IPS-15b (cell line): ENCODE results near the gene SCYGR2.

Source experiments
- H3K27me3 ChIP-seq: one replicate; pipeline ENCODE4 v1.6.1; 2013; ENCODE audit warnings: low read length; ENCODE audit not compliant: control insufficient read depth, insufficient read depth
- H3K36me3 ChIP-seq: one replicate; pipeline ENCODE4 v1.6.1; 2013; ENCODE audit warnings: low read length; ENCODE audit not compliant: control insufficient read depth, insufficient read depth
- H3K4me1 ChIP-seq: one replicate; pipeline ENCODE4 v1.6.1; 2013; ENCODE audit warnings: mild to moderate bottlenecking, low read length; ENCODE audit not compliant: control insufficient read depth, insufficient read depth
- H3K4me3 ChIP-seq: one replicate; pipeline ENCODE4 v1.5.1; 2013; ENCODE audit warnings: low read depth, low read length
- H3K9ac ChIP-seq: one replicate; pipeline ENCODE4 v1.6.1; 2013; ENCODE audit warnings: low read depth, mild to moderate bottlenecking, low read length
- H3K9me3 ChIP-seq: one replicate; pipeline ENCODE4 v1.6.1; 2013; ENCODE audit warnings: mild to moderate bottlenecking, low read length; ENCODE audit not compliant: control insufficient read depth, insufficient read depth

SCYGR2 gene

DNA sequence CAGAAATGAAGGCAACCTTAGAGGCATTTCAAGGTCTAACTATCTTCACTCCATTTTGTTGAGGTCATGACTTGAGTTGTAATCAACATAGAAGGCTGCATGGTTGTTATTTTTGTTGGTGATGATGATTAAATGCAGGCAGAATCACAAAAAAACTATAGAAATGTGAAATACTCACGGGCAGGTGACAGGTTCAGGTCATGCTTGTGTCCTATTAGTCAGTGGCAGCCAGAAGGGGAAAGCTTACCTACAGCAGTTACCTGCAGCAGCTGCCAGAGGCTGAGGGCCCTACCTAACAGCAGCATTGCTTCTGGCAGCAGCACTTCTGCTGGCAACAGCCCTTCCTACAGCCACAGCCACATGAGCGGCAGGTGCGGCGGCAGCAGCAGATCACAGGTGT is 15.6 kb downstream of the SCYGR2 start:
- Histone ChIP-seq H3K27me3 (peaks cover 4% of the 10 kb centered on the region), H3K36me3 (no peaks in the 10 kb centered on the region), H3K4me1 (peaks cover 4% of the 10 kb centered on the region), H3K4me3 (no peak overlapping the region), H3K9me3 (no peaks in the 10 kb centered on the region), H3K9ac (no peak overlapping the region)

GRCh38 chr2:227614740-227615139 is 16.0 kb downstream of the SCYGR2 start, which contains the start of gene SCYGR3:
Gene SCYGR3, minus strand, starts transcription at chr2:227614840. Its CDS starts 0 bp downstream, at chr2:227614840.
- Histone ChIP-seq H3K4me3 (no peak within 1 kb of the TSS), H3K9ac (no peak within 1 kb of the TSS), H3K9me3 (no peaks in the 10 kb centered on the region), H3K27me3 (peaks cover 4% of the 10 kb centered on the region), H3K36me3 (no peaks in the 10 kb centered on the region), H3K4me1 (peaks cover 4% of the 10 kb centered on the region)

GRCh38 chr2:227615181-227615580 is 16.5 kb downstream of the SCYGR2 start:
- no peaks in the 10 kb centered on the region for H3K36me3 ChIP-seq
- no peak overlapping the region for H3K9ac ChIP-seq
- peaks cover 4% of the 10 kb centered on the region for H3K27me3 ChIP-seq
- H3K4me3 ChIP-seq: no peak overlapping the region
- H3K4me1 ChIP-seq: peaks cover 4% of the 10 kb centered on the region
- H3K9me3 ChIP-seq: no peaks in the 10 kb centered on the region

DNA sequence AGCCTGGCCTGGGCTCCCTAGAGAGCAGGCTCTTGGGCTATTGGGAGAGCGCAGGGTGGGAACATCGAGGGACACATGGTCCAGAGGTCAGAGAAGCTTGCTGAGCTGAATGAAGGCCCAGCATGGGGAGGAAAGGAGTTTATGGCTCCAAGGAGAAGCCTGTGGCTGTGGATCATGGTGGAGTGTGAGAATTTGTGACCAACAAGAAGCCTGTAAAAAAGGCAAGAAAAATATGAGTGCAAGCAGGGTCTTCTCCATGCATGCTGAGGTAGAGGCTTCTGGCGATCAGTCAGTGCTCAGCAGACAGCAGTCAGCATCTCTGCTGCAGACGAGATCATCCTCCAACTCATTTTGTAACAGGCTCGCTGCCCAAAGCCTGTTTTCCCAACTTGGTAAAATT is 17.2 kb downstream of the SCYGR2 start:
- H3K4me3 ChIP-seq: no peak overlapping the region
- peaks cover 4% of the 10 kb centered on the region for H3K27me3 ChIP-seq
- no peaks in the 10 kb centered on the region for H3K36me3 ChIP-seq
- no peaks in the 10 kb centered on the region for H3K9me3 ChIP-seq
- peaks cover 4% of the 10 kb centered on the region for H3K4me1 ChIP-seq
- no peak overlapping the region for H3K9ac ChIP-seq

GRCh38 chr2:227616631-227617030 is 17.9 kb downstream of the SCYGR2 start:
- H3K9me3 ChIP-seq: no peaks in the 10 kb centered on the region
- H3K9ac ChIP-seq: no peak overlapping the region
- no peak overlapping the region for H3K4me3 ChIP-seq
- H3K4me1 ChIP-seq: peaks cover 4% of the 10 kb centered on the region
- H3K36me3 ChIP-seq: no peaks in the 10 kb centered on the region
- H3K27me3 ChIP-seq: peaks cover 4% of the 10 kb centered on the region

DNA sequence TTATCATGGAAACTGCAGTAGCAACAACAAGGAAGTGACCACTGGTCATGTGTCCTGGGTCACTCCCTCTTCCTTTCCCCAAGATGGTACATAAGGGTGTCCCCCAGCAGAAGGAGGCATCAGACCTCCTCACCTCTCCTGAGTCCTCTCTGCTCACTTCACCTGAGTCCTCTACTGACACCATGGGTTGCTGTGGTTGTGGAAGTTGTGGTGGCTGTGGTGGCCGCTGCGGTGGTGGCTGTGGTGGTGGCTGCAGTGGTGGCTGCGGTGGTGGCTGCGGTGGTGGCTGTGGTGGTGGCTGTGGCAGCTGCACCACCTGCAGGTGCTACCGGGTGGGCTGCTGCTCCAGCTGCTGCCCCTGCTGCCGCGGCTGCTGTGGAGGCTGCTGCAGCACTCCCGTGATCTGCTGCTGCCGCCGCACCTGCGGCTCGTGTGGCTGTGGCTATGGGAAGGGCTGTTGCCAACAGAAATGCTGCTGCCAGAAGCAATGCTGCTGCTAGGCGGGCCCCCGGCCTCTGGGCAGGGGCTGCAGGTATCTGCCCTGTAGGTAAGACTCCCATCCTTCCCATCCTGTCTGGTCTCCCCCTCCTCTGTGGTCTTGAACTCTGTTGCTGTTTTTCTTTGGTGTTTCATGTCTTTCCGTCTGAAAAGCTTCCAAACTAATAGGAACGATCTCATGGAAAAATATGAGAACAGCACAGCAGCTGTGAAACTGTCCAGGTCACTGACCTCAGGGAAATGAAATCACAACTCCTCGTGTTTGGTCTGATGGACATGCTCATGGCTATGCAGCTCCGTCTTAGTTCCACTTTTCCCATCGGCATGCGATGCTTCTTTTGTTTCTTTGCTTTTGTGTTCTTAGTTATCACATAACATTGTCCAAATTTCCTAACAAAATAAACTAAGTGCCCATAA is 18.9 kb downstream of the SCYGR2 start, which contains the start of gene SCYGR4:
Gene SCYGR4, plus strand, starts transcription at position 183 of the 915 bp plus-strand sequence. Its CDS starts 0 bp downstream, at position 183.
- Histone ChIP-seq H3K36me3 (no peaks in the 10 kb centered on the region), H3K4me3 (no peak within 1 kb of the TSS), H3K9me3 (no peaks in the 10 kb centered on the region), H3K27me3 (peaks cover 4% of the 10 kb centered on the region), H3K9ac (no peak within 1 kb of the TSS), H3K4me1 (peaks cover 4% of the 10 kb centered on the region)

DNA sequence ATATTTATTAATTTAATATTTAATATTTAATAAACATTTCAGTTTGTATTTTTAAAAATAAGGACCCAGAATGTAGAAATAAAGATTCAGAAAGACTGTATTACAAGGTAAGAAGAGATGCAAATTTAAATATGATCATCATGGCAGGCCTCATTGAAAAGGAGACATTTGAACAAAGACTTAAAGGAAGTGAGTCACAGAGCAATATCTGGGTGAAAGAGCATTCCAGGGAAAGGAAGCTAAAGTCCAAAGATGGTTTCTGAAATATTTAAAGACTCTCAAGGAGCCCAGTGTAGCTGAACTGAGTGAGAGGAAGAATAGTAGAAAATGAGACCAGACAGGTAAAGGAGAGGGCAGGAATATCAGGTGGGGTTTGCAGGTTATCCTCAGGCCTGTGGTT is 24.5 kb downstream of the SCYGR2 start:
- H3K27me3 ChIP-seq: no peaks in the 10 kb centered on the region
- no peaks in the 10 kb centered on the region for H3K36me3 ChIP-seq
- no peaks in the 10 kb centered on the region for H3K9me3 ChIP-seq
- no peak overlapping the region for H3K4me3 ChIP-seq
- H3K9ac ChIP-seq: no peak overlapping the region
- H3K4me1 ChIP-seq: no peaks in the 10 kb centered on the region

DNA sequence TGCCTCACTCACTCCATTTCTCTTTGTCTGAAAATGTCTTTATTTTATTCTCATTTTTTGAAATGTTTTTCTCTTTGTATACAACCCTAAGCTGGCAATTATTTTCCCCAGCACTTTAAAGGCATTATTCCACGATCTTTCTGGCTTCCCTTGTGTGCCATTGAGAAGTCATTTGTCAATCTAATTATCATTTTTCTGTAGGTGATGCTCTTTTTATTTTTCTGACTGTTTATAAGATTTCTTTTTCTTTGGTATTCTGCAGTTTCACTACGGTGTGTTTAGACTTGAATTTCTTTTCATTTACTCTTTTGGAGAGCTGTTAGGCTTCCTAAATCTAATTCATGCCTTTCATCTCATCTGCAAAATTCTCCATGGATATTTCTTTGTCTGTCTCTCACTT is 26.7 kb downstream of the SCYGR2 start:
- Histone ChIP-seq H3K9ac (no peak overlapping the region), H3K27me3 (no peaks in the 10 kb centered on the region), H3K4me1 (no peaks in the 10 kb centered on the region), H3K36me3 (no peaks in the 10 kb centered on the region), H3K9me3 (no peaks in the 10 kb centered on the region), H3K4me3 (no peak overlapping the region)

DNA sequence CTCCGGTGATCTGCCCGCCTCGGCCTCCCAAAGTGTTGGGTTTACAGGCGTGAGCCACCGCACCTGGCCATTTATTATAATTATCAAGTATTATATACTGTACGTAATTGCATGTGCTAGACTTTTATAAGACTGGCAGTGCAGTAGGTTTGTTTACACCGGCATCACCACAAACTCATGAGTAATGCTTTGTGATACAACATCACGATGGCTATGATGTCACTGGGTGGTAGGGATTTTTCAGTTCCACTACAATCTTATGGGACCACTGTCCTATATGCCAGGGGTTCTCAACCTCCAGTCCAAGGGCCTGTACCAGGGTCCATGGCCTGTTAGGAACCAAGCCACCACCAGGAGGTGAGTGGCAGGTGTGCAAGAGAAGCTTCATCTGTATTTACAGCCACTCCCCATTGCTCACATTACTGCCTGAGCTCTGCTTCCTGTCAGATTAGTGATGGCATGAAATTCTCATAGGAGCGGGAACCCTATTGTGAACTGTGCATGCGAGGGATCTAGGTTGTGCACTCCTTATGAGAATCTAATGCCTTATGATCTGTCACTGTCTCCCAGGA is 28.0 kb downstream of the SCYGR2 start:
- no peak overlapping the region for H3K9ac ChIP-seq
- H3K4me1 ChIP-seq: no peaks in the 10 kb centered on the region
- no peaks in the 10 kb centered on the region for H3K36me3 ChIP-seq
- H3K9me3 ChIP-seq: no peaks in the 10 kb centered on the region
- no peaks in the 10 kb centered on the region for H3K27me3 ChIP-seq
- H3K4me3 ChIP-seq: no peak overlapping the region

DNA sequence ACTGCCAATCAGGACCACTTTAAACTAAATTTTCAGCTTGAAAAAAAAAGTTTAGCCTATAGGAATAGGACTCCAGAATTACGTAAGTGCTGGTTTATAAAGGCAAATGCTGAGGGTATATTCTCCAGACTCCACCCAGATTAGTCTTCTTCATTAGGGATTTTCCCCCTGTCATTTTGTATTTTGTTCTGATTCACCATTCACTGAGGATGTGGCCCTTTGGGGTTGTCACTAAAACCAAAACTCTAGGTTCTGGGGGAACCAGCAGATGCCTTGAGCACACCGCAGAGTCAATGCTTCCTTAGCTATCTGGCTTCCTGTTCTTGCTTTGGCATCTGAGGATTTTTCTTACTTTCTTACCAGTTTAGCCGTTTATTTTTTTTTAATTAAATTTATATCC is 29.1 kb downstream of the SCYGR2 start:
- Histone ChIP-seq H3K4me1 (no peaks in the 10 kb centered on the region), H3K9me3 (no peaks in the 10 kb centered on the region), H3K9ac (no peak overlapping the region), H3K27me3 (no peaks in the 10 kb centered on the region), H3K4me3 (no peak overlapping the region), H3K36me3 (no peaks in the 10 kb centered on the region)

DNA sequence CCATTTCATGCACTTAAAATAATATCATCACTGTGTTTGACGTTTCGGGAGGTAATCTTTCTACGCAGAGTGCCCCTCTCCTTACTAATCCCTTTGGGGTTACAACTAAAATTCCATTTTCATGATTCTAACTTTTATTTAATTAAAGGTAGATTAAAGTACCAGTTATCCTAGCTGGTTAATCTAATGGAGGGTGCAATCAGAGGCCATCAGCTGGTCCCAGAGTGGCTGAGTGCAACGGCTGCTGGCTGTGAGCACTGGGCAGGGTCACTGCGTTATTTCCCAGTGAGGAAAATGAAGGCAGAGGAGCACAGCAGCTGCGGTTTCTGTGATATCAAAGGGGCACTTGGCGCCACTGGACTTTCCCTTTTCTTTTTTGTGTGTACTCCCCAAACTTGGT is 30.7 kb downstream of the SCYGR2 start:
- H3K4me1 ChIP-seq: no peaks in the 10 kb centered on the region
- no peaks in the 10 kb centered on the region for H3K36me3 ChIP-seq
- H3K27me3 ChIP-seq: no peaks in the 10 kb centered on the region
- H3K9ac ChIP-seq: no peak overlapping the region
- no peaks in the 10 kb centered on the region for H3K9me3 ChIP-seq
- H3K4me3 ChIP-seq: no peak overlapping the region

DNA sequence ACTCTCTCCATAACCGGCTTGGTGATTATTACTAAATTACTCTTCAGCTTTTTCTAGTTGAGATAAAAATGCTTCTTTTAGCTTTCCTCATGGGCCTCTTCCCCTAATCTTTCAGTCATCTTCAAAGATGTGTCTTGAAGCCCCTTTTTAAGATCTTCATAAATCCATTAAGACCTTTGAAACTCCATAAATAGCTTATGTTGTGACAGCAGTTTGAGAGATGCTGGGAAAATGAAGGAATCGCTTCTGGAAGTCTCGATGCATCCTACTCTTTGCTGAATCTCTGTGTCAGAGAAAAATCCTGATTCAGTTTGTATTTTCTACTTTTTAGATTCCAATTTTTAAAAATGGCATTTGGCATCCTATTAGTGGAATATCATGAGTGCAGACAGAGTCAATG is 31.6 kb downstream of the SCYGR2 start:
- no peak overlapping the region for H3K4me3 ChIP-seq
- H3K36me3 ChIP-seq: no peaks in the 10 kb centered on the region
- no peaks in the 10 kb centered on the region for H3K4me1 ChIP-seq
- no peaks in the 10 kb centered on the region for H3K27me3 ChIP-seq
- no peak overlapping the region for H3K9ac ChIP-seq
- no peaks in the 10 kb centered on the region for H3K9me3 ChIP-seq
